WTC11 (cell line): ENCODE results near the gene PLLP. TPM values are rescaled to one million over a fixed set of nuclear protein-coding genes. Genes with fewer than 3 reads are reported as not detected.

ENCODE experiments used
- ATAC-seq: fragments of 200-7000 bp; cut with Tn5 transposase; 2 replicates; pipeline ENCODE4 v1.10.0; 2021; ENCODE audit warnings: mild to moderate bottlenecking, moderate library complexity
- CTCF ChIA-PET: fragments of 300-600 bp; sonication (Branson Sonifier 250); formaldehyde crosslinking; loops from one replicate; lab custom pipeline; 2021; ENCODE audit warnings: antibody characterized with exemption; lab: Charles Lee
- POLR2A ChIA-PET: fragments of 350-600 bp; sonication (Branson Sonifier 250); formaldehyde crosslinking; loops from one replicate; lab custom pipeline; 2021; ENCODE audit warnings: antibody characterized with exemption; lab: Charles Lee
- DNase-seq: peaks from one replicate; pipeline ENCODE4 v3.0.0; 2021; ENCODE audit warnings: low spot score
- H3K27ac Mint-ChIP-seq: 2 replicates; pipeline ENCODE4 v1.8.0; 2021; ENCODE audit warnings: mixed read lengths
- H3K27me3 Mint-ChIP-seq: 2 replicates; pipeline ENCODE4 v1.8.0; 2021; ENCODE audit warnings: low read depth, mild to moderate bottlenecking, moderate library complexity, mixed read lengths
- H3K36me3 Mint-ChIP-seq: 2 replicates; pipeline ENCODE4 v1.8.0; 2021; ENCODE audit warnings: mixed read lengths
- H3K4me1 Mint-ChIP-seq: 2 replicates; pipeline ENCODE4 v1.8.0; 2022; ENCODE audit warnings: mixed read lengths
- H3K4me3 Mint-ChIP-seq: 2 replicates; pipeline ENCODE4 v1.8.0; 2021; ENCODE audit warnings: mild to moderate bottlenecking, moderate library complexity, mixed read lengths
- H3K9me3 Mint-ChIP-seq: 2 replicates; pipeline ENCODE4 v1.8.0; 2021; ENCODE audit warnings: mixed read lengths
- EMX1 ChIP-seq: fragments of 250-450 bp; sonication (Bioruptor Pico); IDR thresholded peaks from 2 replicates; pipeline ENCODE4 v1.8.0; 2021; ENCODE audit warnings: mild to moderate bottlenecking
- ETV6 ChIP-seq: sonication (generic); formaldehyde crosslinking; IDR thresholded peaks from 2 replicates; pipeline ENCODE4 v1.8.1; 2022; ENCODE audit warnings: mild to moderate bottlenecking, missing genetic modification reagents
- FOXJ3 ChIP-seq: sonication (generic); formaldehyde crosslinking; IDR thresholded peaks from 2 replicates; pipeline ENCODE4 v1.9.0; 2021; ENCODE audit warnings: missing genetic modification reagents, mild to moderate bottlenecking, borderline replicate concordance
- GTF2I ChIP-seq: fragments of 250-450 bp; sonication (Bioruptor Pico); conservative IDR thresholded peaks from 2 replicates; pipeline ENCODE4 v1.4.0; 2021; ENCODE audit warnings: mild to moderate bottlenecking
- NFATC4 ChIP-seq: fragments of 250-450 bp; sonication (Bioruptor Pico); IDR thresholded peaks from 2 replicates; pipeline ENCODE4 v1.9.0; 2021; ENCODE audit warnings: mild to moderate bottlenecking
- NR1H2 ChIP-seq: sonication (generic); formaldehyde crosslinking; IDR thresholded peaks from 2 replicates; pipeline ENCODE4 v1.9.0; 2021; ENCODE audit warnings: mild to moderate bottlenecking, moderate library complexity, missing genetic modification reagents
- SOX15 ChIP-seq: fragments of 250-450 bp; sonication (Bioruptor Pico); IDR thresholded peaks from 2 replicates; pipeline ENCODE4 v1.9.0; 2021; ENCODE audit warnings: mild to moderate bottlenecking
- TP53 ChIP-seq: sonication (generic); formaldehyde crosslinking; IDR thresholded peaks from 2 replicates; pipeline ENCODE4 v1.8.1; 2023; ENCODE audit warnings: mild to moderate bottlenecking, missing genetic modification reagents
- ZBTB21 ChIP-seq: sonication (generic); formaldehyde crosslinking; IDR thresholded peaks from 2 replicates; pipeline ENCODE4 v1.8.1; 2023; ENCODE audit warnings: mild to moderate bottlenecking, missing genetic modification reagents, borderline replicate concordance
- ZNF121 ChIP-seq: sonication (generic); formaldehyde crosslinking; IDR thresholded peaks from 2 replicates; pipeline ENCODE4 v1.8.0; 2023; ENCODE audit warnings: missing genetic modification reagents
- ZNF232 ChIP-seq: sonication (generic); formaldehyde crosslinking; IDR thresholded peaks from 2 replicates; pipeline ENCODE4 v1.8.0; 2022; ENCODE audit warnings: mild to moderate bottlenecking, missing genetic modification reagents
- ZNF263 ChIP-seq: sonication (generic); formaldehyde crosslinking; IDR thresholded peaks from 2 replicates; pipeline ENCODE4 v1.8.1; 2022; ENCODE audit warnings: low read depth, mild to moderate bottlenecking, moderate library complexity, missing genetic modification reagents
- ZNF416 ChIP-seq: fragments of 250-450 bp; sonication (Bioruptor Pico); IDR thresholded peaks from 2 replicates; pipeline ENCODE4 v1.9.0; 2021; ENCODE audit warnings: mild to moderate bottlenecking, inconsistent platforms
- total RNA-seq: library from RNA; stranded (reverse); gene quantifications from 3 replicates; pipeline ENCODE4 v1.2.3, GENCODE V29; 2021
- TF ChIP-seq, protein P1 (sequence below): sonication (generic); formaldehyde crosslinking; IDR thresholded peaks from 2 replicates; pipeline ENCODE4 v1.8.1; 2022; ENCODE audit warnings: low read depth, missing genetic modification reagents, borderline replicate concordance
- TF ChIP-seq, protein P2 (sequence below): sonication (generic); formaldehyde crosslinking; IDR thresholded peaks from 2 replicates; pipeline ENCODE4 v1.8.1; 2023; ENCODE audit warnings: mild to moderate bottlenecking, missing genetic modification reagents
- TF ChIP-seq, protein P3 (sequence below): sonication (generic); formaldehyde crosslinking; IDR thresholded peaks from 2 replicates; pipeline ENCODE4 v1.8.0; 2022; ENCODE audit warnings: mild to moderate bottlenecking, missing genetic modification reagents
- TF ChIP-seq, protein P4 (sequence below): sonication (generic); formaldehyde crosslinking; IDR thresholded peaks from 2 replicates; pipeline ENCODE4 v1.8.1; 2022; ENCODE audit warnings: low read depth, mild to moderate bottlenecking, moderate library complexity, missing genetic modification reagents, borderline replicate concordance
- TF ChIP-seq, protein P5 (sequence below): sonication (generic); formaldehyde crosslinking; IDR thresholded peaks from 2 replicates; pipeline ENCODE4 v1.8.0; 2022; ENCODE audit warnings: missing genetic modification reagents
- TF ChIP-seq, protein P6 (sequence below): sonication (generic); formaldehyde crosslinking; IDR thresholded peaks from 2 replicates; pipeline ENCODE4 v1.8.1; 2022; ENCODE audit warnings: mild to moderate bottlenecking, missing genetic modification reagents, moderate library complexity, borderline replicate concordance
- TF ChIP-seq, protein P7 (sequence below): sonication (generic); formaldehyde crosslinking; IDR thresholded peaks from 2 replicates; pipeline ENCODE4 v1.8.0; 2023; ENCODE audit warnings: missing genetic modification reagents
- TF ChIP-seq, protein P8 (sequence below): sonication (generic); formaldehyde crosslinking; conservative IDR thresholded peaks from 2 replicates; pipeline ENCODE4 v1.8.1; 2022; ENCODE audit warnings: mild to moderate bottlenecking, missing genetic modification reagents
- TF ChIP-seq, protein P9 (sequence below): sonication (generic); formaldehyde crosslinking; IDR thresholded peaks from 2 replicates; pipeline ENCODE4 v1.8.1; 2023; ENCODE audit warnings: mild to moderate bottlenecking, missing genetic modification reagents, moderate library complexity
- TF ChIP-seq, protein P10 (sequence below): fragments of 250-450 bp; sonication (Bioruptor Pico); IDR thresholded peaks from 2 replicates; pipeline ENCODE4 v1.8.0; 2021; ENCODE audit warnings: mild to moderate bottlenecking

The PLLP gene
- total RNA-seq, 1 experiment from 2014 or later = 2.8 TPM

DNA sequence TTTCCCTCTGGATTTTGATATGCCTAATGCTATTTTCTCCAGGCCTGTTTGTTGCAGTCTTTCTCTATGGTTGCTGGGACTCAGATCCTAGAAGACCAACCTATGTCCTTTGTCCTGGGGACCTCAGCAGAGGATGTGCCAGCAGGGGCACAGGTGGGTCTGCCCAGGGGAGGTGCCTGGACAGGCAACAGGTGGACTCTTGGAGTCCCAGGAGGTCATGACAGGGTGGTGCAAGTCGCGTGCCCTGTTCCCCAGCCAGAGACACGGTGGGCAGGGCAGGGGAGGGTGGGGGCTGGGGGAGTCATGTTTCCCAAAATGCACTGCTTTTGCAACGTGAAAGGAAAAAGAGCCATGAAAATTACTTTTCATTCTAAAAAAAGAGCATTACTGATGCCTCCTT is 26.3 kb upstream of the PLLP start:
- POLR2A ChIA-PET = no interaction called here

DNA sequence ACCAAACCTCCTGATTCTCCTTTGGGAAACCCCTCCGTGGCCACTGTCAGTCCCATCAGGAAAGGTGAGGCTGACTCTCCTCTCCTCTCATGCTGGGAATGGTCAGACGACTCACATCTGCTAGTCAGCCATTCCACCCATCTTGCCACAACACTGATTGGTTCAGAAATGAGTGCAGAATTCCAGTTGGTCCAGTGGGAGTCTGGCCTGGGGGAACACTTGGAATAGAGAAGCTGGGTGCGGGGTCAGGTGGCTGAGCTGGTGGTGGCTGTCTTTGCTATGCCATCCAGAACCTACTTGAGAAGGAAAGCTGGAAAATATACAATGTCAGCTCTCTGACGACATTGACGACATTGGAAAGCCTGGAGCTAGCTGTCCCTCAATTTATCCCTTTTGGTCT is 23.6 kb upstream of the PLLP start:
- Mint-ChIP-seq H3K36me3 (no peaks in the 10 kb centered on the region), H3K4me3 (no peak overlapping the region), H3K9me3 (no peaks in the 10 kb centered on the region), H3K27me3 (no peaks in the 10 kb centered on the region; the same call in 1 of the 2 replicates), H3K27ac (no peak overlapping the region), H3K4me1 (no peaks in the 10 kb centered on the region)
- no peak for ATAC-seq
- ChIA-PET CTCF (interaction anchor here (1.0 to 10.4 kb wide), 2 partner anchors 110 to 114 kb away, joined by 3 to 259 read pairs; no protein-coding TSS in a partner anchor), POLR2A (no interaction called here)
- no peak for DNase-seq
- TF ChIP-seq, protein P1, sequence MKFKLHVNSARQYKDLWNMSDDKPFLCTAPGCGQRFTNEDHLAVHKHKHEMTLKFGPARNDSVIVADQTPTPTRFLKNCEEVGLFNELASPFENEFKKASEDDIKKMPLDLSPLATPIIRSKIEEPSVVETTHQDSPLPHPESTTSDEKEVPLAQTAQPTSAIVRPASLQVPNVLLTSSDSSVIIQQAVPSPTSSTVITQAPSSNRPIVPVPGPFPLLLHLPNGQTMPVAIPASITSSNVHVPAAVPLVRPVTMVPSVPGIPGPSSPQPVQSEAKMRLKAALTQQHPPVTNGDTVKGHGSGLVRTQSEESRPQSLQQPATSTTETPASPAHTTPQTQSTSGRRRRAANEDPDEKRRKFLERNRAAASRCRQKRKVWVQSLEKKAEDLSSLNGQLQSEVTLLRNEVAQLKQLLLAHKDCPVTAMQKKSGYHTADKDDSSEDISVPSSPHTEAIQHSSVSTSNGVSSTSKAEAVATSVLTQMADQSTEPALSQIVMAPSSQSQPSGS (CRISPR knock-in tag) = no peak
- TF ChIP-seq, protein P2, sequence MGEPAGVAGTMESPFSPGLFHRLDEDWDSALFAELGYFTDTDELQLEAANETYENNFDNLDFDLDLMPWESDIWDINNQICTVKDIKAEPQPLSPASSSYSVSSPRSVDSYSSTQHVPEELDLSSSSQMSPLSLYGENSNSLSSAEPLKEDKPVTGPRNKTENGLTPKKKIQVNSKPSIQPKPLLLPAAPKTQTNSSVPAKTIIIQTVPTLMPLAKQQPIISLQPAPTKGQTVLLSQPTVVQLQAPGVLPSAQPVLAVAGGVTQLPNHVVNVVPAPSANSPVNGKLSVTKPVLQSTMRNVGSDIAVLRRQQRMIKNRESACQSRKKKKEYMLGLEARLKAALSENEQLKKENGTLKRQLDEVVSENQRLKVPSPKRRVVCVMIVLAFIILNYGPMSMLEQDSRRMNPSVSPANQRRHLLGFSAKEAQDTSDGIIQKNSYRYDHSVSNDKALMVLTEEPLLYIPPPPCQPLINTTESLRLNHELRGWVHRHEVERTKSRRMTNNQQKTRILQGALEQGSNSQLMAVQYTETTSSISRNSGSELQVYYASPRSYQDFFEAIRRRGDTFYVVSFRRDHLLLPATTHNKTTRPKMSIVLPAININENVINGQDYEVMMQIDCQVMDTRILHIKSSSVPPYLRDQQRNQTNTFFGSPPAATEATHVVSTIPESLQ (CRISPR knock-in tag) = no peak
- TF ChIP-seq, protein P3, sequence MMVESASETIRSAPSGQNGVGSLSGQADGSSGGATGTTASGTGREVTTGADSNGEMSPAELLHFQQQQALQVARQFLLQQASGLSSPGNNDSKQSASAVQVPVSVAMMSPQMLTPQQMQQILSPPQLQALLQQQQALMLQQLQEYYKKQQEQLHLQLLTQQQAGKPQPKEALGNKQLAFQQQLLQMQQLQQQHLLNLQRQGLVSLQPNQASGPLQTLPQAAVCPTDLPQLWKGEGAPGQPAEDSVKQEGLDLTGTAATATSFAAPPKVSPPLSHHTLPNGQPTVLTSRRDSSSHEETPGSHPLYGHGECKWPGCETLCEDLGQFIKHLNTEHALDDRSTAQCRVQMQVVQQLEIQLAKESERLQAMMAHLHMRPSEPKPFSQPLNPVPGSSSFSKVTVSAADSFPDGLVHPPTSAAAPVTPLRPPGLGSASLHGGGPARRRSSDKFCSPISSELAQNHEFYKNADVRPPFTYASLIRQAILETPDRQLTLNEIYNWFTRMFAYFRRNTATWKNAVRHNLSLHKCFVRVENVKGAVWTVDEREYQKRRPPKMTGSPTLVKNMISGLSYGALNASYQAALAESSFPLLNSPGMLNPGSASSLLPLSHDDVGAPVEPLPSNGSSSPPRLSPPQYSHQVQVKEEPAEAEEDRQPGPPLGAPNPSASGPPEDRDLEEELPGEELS (CRISPR knock-in tag) = no peak
- TF ChIP-seq GTF2I = no peak
- TF ChIP-seq SOX15 = no peak

More for the DNA sequence above, 26.3 kb upstream of the PLLP start:
- DNase-seq (no peak), ATAC-seq (no peak)
- no peak for TF ChIP-seq ZBTB21 (CRISPR knock-in tag)
- TF ChIP-seq, protein P4, sequence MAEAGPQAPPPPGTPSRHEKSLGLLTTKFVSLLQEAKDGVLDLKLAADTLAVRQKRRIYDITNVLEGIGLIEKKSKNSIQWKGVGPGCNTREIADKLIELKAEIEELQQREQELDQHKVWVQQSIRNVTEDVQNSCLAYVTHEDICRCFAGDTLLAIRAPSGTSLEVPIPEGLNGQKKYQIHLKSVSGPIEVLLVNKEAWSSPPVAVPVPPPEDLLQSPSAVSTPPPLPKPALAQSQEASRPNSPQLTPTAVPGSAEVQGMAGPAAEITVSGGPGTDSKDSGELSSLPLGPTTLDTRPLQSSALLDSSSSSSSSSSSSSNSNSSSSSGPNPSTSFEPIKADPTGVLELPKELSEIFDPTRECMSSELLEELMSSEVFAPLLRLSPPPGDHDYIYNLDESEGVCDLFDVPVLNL = no peak
- TF ChIP-seq FOXJ3 (CRISPR knock-in tag) = no peak
- TF ChIP-seq ZNF263 = no peak
- no peak for TF ChIP-seq TP53 (CRISPR knock-in tag)
- TF ChIP-seq, protein P5, sequence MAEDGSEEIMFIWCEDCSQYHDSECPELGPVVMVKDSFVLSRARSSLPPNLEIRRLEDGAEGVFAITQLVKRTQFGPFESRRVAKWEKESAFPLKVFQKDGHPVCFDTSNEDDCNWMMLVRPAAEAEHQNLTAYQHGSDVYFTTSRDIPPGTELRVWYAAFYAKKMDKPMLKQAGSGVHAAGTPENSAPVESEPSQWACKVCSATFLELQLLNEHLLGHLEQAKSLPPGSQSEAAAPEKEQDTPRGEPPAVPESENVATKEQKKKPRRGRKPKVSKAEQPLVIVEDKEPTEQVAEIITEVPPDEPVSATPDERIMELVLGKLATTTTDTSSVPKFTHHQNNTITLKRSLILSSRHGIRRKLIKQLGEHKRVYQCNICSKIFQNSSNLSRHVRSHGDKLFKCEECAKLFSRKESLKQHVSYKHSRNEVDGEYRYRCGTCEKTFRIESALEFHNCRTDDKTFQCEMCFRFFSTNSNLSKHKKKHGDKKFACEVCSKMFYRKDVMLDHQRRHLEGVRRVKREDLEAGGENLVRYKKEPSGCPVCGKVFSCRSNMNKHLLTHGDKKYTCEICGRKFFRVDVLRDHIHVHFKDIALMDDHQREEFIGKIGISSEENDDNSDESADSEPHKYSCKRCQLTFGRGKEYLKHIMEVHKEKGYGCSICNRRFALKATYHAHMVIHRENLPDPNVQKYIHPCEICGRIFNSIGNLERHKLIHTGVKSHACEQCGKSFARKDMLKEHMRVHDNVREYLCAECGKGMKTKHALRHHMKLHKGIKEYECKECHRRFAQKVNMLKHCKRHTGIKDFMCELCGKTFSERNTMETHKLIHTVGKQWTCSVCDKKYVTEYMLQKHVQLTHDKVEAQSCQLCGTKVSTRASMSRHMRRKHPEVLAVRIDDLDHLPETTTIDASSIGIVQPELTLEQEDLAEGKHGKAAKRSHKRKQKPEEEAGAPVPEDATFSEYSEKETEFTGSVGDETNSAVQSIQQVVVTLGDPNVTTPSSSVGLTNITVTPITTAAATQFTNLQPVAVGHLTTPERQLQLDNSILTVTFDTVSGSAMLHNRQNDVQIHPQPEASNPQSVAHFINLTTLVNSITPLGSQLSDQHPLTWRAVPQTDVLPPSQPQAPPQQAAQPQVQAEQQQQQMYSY (CRISPR knock-in tag) = no peak
- no peak for TF ChIP-seq GTF2I
- TF ChIP-seq, protein P6, sequence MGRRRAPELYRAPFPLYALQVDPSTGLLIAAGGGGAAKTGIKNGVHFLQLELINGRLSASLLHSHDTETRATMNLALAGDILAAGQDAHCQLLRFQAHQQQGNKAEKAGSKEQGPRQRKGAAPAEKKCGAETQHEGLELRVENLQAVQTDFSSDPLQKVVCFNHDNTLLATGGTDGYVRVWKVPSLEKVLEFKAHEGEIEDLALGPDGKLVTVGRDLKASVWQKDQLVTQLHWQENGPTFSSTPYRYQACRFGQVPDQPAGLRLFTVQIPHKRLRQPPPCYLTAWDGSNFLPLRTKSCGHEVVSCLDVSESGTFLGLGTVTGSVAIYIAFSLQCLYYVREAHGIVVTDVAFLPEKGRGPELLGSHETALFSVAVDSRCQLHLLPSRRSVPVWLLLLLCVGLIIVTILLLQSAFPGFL = no peak
- TF ChIP-seq ZNF121 (CRISPR knock-in tag) = no peak
- TF ChIP-seq, protein P7, sequence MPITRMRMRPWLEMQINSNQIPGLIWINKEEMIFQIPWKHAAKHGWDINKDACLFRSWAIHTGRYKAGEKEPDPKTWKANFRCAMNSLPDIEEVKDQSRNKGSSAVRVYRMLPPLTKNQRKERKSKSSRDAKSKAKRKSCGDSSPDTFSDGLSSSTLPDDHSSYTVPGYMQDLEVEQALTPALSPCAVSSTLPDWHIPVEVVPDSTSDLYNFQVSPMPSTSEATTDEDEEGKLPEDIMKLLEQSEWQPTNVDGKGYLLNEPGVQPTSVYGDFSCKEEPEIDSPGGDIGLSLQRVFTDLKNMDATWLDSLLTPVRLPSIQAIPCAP = no peak
- no peak for TF ChIP-seq ZNF416
- TF ChIP-seq, protein P8, sequence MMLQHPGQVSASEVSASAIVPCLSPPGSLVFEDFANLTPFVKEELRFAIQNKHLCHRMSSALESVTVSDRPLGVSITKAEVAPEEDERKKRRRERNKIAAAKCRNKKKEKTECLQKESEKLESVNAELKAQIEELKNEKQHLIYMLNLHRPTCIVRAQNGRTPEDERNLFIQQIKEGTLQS = no peak
- TF ChIP-seq NR1H2 = no peak
- no peak for TF ChIP-seq EMX1 (CRISPR knock-in tag)
- TF ChIP-seq ETV6 (CRISPR knock-in tag) = no peak
- TF ChIP-seq, protein P9, sequence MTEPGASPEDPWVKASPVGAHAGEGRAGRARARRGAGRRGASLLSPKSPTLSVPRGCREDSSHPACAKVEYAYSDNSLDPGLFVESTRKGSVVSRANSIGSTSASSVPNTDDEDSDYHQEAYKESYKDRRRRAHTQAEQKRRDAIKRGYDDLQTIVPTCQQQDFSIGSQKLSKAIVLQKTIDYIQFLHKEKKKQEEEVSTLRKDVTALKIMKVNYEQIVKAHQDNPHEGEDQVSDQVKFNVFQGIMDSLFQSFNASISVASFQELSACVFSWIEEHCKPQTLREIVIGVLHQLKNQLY (CRISPR knock-in tag) = no peak
- TF ChIP-seq, protein P10, sequence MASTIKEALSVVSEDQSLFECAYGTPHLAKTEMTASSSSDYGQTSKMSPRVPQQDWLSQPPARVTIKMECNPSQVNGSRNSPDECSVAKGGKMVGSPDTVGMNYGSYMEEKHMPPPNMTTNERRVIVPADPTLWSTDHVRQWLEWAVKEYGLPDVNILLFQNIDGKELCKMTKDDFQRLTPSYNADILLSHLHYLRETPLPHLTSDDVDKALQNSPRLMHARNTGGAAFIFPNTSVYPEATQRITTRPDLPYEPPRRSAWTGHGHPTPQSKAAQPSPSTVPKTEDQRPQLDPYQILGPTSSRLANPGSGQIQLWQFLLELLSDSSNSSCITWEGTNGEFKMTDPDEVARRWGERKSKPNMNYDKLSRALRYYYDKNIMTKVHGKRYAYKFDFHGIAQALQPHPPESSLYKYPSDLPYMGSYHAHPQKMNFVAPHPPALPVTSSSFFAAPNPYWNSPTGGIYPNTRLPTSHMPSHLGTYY = no peak
- no peak for TF ChIP-seq NFATC4
- no peak for TF ChIP-seq ZNF232 (CRISPR knock-in tag)
- Mint-ChIP-seq H3K4me1 (peaks cover 13% of the 10 kb centered on the region), H3K4me3 (no peak overlapping the region), H3K36me3 (no peaks in the 10 kb centered on the region), H3K9me3 (no peaks in the 10 kb centered on the region), H3K27me3 (no peaks in the 10 kb centered on the region; the same call in 1 of the 2 replicates), H3K27ac (no peak overlapping the region)
- CTCF ChIA-PET = interaction anchor here (1.1 to 1.3 kb wide), 4 partner anchors 8 to 152 kb away, joined by 3 to 7 read pairs (median 4); partner anchors contain the start of gene POLR2C
